HUES6 (cell line): ENCODE data around the gene PARD3B.

Source experiments
- H3K27ac ChIP-seq: 2 replicates; pipeline ENCODE4 v1.7.0; 2013; ENCODE audit warnings: low read depth, mild to moderate bottlenecking, low read length, inconsistent platforms
- H3K27me3 ChIP-seq: 2 replicates; pipeline ENCODE4 v1.6.1; 2013; ENCODE audit warnings: low read length; ENCODE audit not compliant: control insufficient read depth, insufficient read depth
- H3K36me3 ChIP-seq: 2 replicates; pipeline ENCODE4 v1.6.1; 2013; ENCODE audit warnings: low read length; ENCODE audit not compliant: control insufficient read depth, insufficient read depth
- H3K4me1 ChIP-seq: 2 replicates; pipeline ENCODE4 v1.6.1; 2013; ENCODE audit warnings: low read length; ENCODE audit not compliant: control insufficient read depth, insufficient read depth
- H3K4me3 ChIP-seq: 2 replicates; pipeline ENCODE4 v1.5.1; 2013; ENCODE audit warnings: low read depth, low read length
- H3K9ac ChIP-seq: one replicate; pipeline ENCODE4 v1.6.1; 2013; ENCODE audit warnings: mild to moderate bottlenecking, low read length
- H3K9me3 ChIP-seq: 2 replicates; pipeline ENCODE4 v1.6.1; 2013; ENCODE audit warnings: low read depth, low read length; ENCODE audit not compliant: control insufficient read depth, insufficient read depth

Gene PARD3B

DNA sequence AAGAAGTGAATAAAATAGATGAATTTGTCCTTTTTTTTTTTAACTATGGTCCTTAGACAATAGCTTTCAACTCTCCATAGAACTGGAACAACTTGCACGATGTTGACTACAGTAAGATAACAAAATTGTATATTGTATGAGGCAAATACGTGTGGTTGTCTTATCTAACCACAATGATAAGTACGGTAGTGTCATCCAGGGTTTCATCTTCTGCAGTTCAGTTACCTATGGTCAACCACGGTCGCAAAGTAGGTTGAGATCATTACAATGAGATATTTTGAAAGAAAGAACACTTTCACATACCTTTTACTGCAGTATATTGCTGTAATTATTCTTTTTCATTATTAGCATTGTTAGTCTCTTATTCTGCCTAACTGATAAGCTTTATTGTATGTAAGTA, 295.2 kb downstream of the PARD3B start:
- H3K27ac ChIP-seq: no peak overlapping the region
- no peaks in the 10 kb centered on the region for H3K27me3 ChIP-seq
- H3K4me3 ChIP-seq: no peak overlapping the region
- H3K9me3 ChIP-seq: no peaks in the 10 kb centered on the region
- no peaks in the 10 kb centered on the region for H3K36me3 ChIP-seq
- no peak overlapping the region for H3K9ac ChIP-seq
- H3K4me1 ChIP-seq: peaks cover 4% of the 10 kb centered on the region; the same call in 1 of the 2 replicates

DNA sequence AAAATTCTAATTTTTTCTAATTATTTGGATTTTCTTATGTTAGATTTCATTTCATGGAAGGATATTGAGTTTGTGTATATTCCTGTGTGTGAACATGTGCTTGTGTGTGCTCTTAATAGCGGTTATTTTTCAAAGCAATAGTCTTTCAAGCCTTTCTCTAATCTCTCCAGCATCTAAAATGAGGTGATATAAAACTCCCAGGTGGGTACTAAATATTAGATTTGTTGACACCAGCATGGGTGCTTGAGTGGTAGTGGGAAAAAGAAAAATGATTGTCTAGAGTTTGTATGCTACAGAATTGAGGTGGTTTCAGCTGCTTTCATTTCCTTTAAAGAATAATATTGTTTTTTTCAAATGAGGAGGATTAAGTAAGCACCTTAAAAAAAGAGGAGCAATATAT, 296.8 kb downstream of the PARD3B start:
- Histone ChIP-seq H3K27ac (no peak overlapping the region), H3K36me3 (no peaks in the 10 kb centered on the region), H3K4me3 (no peak overlapping the region), H3K9me3 (no peaks in the 10 kb centered on the region), H3K4me1 (peaks cover 4% of the 10 kb centered on the region; the same call in 1 of the 2 replicates), H3K9ac (no peak overlapping the region), H3K27me3 (no peaks in the 10 kb centered on the region)

DNA sequence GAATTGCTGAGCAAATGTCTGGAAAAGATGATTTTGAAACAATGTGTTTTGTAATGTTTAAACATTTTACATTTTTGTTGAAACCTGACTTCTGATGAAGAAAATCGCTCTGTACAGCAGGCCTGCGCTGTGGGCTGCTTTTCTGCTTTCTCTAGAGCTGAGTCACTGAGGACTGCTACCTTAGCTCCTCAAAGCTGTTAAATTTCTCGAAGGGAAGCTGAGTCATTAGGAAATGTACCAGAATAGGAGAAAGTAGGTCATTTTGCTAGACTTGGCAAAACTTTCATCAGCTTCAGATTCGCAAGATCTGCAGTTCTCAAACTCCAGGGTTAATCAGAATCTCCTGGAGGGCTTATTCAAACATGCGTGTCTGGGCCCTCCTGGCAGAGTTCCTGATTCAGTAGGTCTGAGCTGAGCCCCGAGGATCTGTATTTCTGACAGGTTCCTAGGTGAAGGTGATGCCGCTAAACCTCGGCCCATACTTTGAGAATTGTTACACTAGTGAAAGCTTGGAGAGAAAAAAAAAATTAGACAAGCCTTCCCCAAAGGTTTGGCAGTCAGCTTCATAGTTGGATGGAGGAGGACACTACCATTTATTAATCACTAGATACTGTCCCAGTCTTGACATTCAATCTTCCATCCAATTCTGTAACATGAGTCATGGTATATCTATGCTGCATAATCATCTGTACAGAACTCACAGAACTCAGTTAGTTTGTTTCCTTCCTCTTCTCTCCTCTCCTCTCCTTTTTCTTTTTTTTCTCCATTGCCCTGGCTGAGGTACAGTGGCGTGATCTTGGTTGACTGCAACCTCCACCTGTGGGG, 297.6 kb downstream of the PARD3B start:
- H3K27ac ChIP-seq: no peak overlapping the region

DNA sequence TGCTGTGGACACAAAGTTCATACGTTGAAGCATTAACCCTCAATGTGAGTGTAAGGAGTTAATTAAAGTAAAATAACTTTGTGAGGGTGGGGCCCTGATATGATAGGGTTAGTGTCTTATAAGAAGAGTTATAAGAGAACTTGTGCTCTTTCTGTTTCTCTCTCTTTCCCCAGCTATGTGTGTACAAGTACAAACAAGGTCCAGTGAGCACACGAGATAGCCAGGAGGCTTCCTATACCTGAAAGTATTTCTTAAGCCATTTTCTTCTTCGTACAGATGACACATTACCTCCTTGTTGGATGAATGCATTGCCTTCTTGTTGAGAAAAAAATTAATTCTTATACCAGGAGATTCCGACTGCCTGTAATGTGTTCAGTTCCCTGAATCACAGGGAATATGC, 301.2 kb downstream of the PARD3B start:
- Histone ChIP-seq H3K27me3 (no peaks in the 10 kb centered on the region), H3K9ac (no peak overlapping the region), H3K36me3 (no peaks in the 10 kb centered on the region), H3K4me3 (no peak overlapping the region), H3K4me1 (peaks cover 4% of the 10 kb centered on the region; the same call in 1 of the 2 replicates), H3K9me3 (no peaks in the 10 kb centered on the region), H3K27ac (no peak overlapping the region)

More for the DNA sequence above, 297.6 kb downstream of the PARD3B start:
- Histone ChIP-seq H3K36me3 (no peaks in the 10 kb centered on the region), H3K9ac (no peak overlapping the region), H3K9me3 (no peaks in the 10 kb centered on the region), H3K4me1 (peaks cover 4% of the 10 kb centered on the region; the same call in 1 of the 2 replicates), H3K27me3 (no peaks in the 10 kb centered on the region), H3K4me3 (no peak overlapping the region)

DNA sequence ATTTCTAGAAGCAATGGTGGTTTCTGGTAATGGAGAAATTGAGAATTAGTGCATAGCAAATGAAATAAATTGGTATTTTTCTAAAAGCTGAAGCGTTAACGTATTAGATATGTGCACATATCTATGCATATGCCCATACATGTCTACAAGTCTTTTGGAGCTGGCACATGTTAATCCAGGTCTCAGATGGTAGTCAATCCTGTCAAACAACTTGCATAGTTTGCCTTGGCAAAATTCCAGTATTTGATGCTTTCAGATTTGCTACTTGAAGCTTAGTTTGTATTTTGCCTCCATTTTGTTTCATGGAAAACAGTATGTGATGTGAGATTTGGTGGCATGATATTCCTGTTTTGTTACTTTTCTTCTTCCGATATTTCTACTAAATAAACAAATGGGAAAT, 304.6 kb downstream of the PARD3B start:
- Histone ChIP-seq H3K27ac (no peak overlapping the region), H3K4me1 (no peaks in the 10 kb centered on the region), H3K4me3 (no peak overlapping the region), H3K36me3 (no peaks in the 10 kb centered on the region), H3K9me3 (no peaks in the 10 kb centered on the region), H3K27me3 (no peaks in the 10 kb centered on the region), H3K9ac (no peak overlapping the region)

DNA sequence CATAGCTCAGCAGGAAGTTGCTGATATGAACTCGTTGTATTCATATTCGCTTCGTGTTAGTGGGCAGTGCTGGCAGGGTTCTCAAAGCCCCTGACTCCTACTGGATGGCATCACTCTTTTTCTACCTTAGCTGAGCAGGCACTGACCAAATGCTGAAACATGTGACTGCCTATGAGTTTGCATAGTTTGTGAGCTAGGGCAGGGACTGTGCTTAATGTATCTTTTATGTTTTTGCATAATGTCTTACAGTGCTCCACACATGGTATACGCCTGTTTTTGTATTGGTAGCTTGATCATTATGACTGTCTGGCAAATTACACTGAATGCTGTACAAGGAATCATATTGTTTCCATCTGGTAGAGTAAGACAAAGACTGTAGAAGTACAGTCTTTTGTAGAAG, 305.3 kb downstream of the PARD3B start:
- Histone ChIP-seq H3K9me3 (no peaks in the 10 kb centered on the region), H3K4me3 (no peak overlapping the region)

DNA sequence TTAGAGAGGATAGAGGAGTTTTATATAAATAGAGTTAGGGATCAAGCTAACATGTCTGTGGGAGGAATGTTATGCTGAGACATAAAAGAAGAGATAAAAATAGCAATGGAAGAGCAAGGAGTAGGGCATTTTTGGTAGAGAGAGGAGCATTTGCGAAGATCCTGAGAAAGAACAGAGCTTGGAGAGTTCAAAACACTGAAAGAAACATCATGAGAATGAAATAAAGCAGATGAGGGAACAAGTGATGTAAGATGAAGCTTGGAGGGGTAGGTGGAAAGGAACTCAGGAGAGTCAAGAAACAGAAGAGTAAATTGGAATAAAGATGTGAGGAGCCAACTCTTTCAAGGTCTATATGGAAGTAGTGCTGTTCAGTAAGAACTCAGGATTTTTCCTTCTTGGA, 308.6 kb downstream of the PARD3B start:
- Histone ChIP-seq H3K4me3 (no peak overlapping the region), H3K9ac (no peak overlapping the region), H3K9me3 (no peaks in the 10 kb centered on the region), H3K4me1 (no peaks in the 10 kb centered on the region), H3K36me3 (no peaks in the 10 kb centered on the region), H3K27me3 (no peaks in the 10 kb centered on the region), H3K27ac (no peak overlapping the region)

More for the DNA sequence above, 305.3 kb downstream of the PARD3B start:
- H3K36me3 ChIP-seq: no peaks in the 10 kb centered on the region
- no peaks in the 10 kb centered on the region for H3K27me3 ChIP-seq
- no peak overlapping the region for H3K9ac ChIP-seq
- no peaks in the 10 kb centered on the region for H3K4me1 ChIP-seq
- no peak overlapping the region for H3K27ac ChIP-seq

DNA sequence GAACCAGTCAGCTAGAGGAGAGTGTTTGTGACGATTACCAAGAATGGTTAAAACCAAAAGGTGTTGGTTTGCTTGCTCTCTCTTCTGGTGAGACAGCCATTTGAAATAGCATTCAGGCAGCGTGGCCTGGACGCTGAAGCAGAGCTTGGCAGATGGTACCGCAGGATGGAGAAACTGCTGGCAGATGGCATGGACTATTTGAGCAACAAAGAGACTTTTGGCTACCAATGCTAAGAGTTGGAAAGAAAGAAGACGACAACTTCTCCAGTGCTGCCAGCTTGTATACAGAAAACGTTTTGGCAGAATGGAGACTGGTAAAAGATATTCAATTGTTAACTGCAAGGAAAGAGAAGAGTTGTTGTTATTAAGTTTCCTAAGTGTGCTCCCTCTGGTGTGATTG, 315.0 kb downstream of the PARD3B start:
- Histone ChIP-seq H3K27me3 (no peaks in the 10 kb centered on the region), H3K36me3 (no peaks in the 10 kb centered on the region), H3K9ac (no peak overlapping the region), H3K9me3 (no peaks in the 10 kb centered on the region), H3K4me1 (peaks cover 9% of the 10 kb centered on the region; the same call in 1 of the 2 replicates), H3K27ac (no peak overlapping the region), H3K4me3 (no peak overlapping the region)

DNA sequence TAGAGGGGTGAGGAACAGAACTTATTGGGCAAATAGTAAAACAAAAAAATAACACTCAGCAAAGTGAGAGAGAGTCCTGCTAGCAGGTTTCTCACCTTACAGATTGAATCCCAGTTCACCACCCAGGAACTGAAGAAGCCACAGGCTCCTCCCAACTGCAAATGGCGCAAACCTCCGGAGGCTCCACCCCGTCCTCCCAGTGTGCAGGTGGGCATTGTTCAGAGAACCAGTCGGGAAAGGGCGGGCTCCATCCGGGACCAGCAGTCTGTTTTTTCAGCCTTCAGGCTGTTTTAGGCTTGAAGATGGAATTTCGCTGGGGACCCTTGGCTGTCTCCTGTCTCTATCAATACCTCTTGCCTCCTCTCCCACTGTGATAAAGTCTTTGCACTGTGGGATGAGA, 317.5 kb downstream of the PARD3B start:
- Histone ChIP-seq H3K4me3 (no peak overlapping the region), H3K36me3 (no peaks in the 10 kb centered on the region), H3K27ac (no peak overlapping the region), H3K9ac (no peak overlapping the region), H3K9me3 (no peaks in the 10 kb centered on the region), H3K4me1 (peaks cover 9% of the 10 kb centered on the region; the same call in 1 of the 2 replicates), H3K27me3 (no peaks in the 10 kb centered on the region)

DNA sequence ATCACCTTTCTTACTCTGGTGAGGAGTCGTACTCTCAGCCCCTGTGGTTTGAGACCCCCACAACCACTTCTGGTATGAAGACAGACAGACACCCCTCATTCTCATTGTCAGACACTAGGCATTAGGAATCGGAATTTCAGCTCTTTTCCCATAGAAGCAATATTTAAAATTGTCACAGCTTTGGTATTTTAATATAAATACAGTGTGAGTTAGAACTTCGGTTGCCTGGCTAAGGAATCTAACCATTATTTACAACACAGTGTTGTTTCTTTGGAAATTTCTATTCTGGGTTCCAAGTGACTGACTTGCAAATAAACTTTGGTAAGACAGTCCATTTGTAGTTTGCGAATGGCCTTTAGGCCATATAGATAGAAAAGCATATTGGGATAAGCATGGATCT, 318.1 kb downstream of the PARD3B start:
- Histone ChIP-seq H3K9me3 (no peaks in the 10 kb centered on the region), H3K9ac (no peak overlapping the region), H3K4me1 (peaks cover 9% of the 10 kb centered on the region; the same call in 1 of the 2 replicates), H3K27ac (no peak overlapping the region), H3K36me3 (no peaks in the 10 kb centered on the region), H3K4me3 (no peak overlapping the region), H3K27me3 (no peaks in the 10 kb centered on the region)

DNA sequence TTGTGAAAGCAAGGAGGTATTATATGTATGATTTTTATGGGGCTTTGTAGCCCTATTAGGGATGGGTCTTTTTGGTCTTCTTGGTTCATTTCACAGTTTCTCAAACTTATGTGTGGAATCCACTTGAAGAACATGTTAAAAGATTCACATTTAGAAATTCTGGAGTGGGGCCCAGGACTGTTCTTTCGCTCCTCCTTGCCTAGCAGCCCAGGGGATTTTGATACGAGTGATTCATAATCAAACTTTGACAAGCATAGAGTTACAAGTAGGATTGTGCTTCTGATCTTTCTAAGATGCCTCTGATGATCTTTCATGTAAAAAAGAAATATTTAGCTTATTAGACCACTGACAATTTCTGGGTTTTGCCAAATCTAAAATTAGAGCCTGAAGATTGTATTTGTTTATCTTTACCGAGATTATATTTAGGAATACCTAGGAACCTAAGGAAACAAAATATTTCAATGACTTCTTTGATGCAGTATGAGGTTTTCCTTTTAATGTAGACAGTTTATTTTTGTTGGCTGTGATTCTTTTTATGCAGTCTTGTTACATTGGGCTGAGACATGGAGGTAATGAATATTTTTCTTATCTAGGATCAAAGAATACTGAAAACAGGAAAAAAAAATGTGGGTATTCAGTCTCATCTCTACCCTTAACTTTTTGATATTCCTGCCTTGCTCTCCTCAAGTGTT, 324.0 kb downstream of the PARD3B start:
- Histone ChIP-seq H3K27me3 (no peaks in the 10 kb centered on the region), H3K27ac (no peak overlapping the region), H3K4me1 (peaks cover 4% of the 10 kb centered on the region; the same call in 1 of the 2 replicates), H3K9me3 (no peaks in the 10 kb centered on the region), H3K9ac (no peak overlapping the region), H3K36me3 (no peaks in the 10 kb centered on the region), H3K4me3 (no peak overlapping the region)
